Adrenal gland (tissue), 12 donors: Measurements from ENCODE around the gene RPLP2. TPM values are rescaled to one million over a fixed set of nuclear protein-coding genes. Genes with fewer than 3 reads are reported as not detected.

Source experiments
- DNase-seq, 7 donors: peaks; one replicate each; pipeline ENCODE4 v3.0.0-alpha.2; 2019 to 2020
- H3K27ac ChIP-seq, 5 donors: fragments of 200-600 bp; sonication (generic) in 4 of 5; 1 replicate in 3 of 5; 2 replicates in 2 of 5; pipeline versions ENCODE4 v1.5.1 to v1.8.0; 2016 to 2020; ENCODE audit warnings: mild to moderate bottlenecking in 1 of 5
- H3K27me3 ChIP-seq: fragments of 200-600 bp; 2 replicates; pipeline ENCODE4 v1.8.0; 2021
- H3K36me3 ChIP-seq, 2 donors: fragments of 200-600 bp; replicated peaks in 1 of 2; 1 replicate in 1 of 2; 2 replicates in 1 of 2; pipeline versions ENCODE4 v1.5.1 to v1.8.0; 2018 to 2022
- H3K4me1 ChIP-seq, 2 donors: fragments of 200-600 bp; replicated peaks in 1 of 2; 1 replicate in 1 of 2; 2 replicates in 1 of 2; pipeline versions ENCODE4 v1.5.1 to v1.8.0; 2018 to 2021
- H3K4me3 ChIP-seq, 4 donors: fragments of 200-600 bp; sonication (generic) in 3 of 4; one replicate each; pipeline ENCODE4 v1.5.1; 2016 to 2018
- H3K9me3 ChIP-seq, 3 donors: fragments of 200-600 bp; sonication (generic) in 1 of 3; replicated peaks in 1 of 3; 1 replicate in 2 of 3; 2 replicates in 1 of 3; pipeline versions ENCODE4 v1.5.1 to v1.8.0; 2016 to 2021
- CTCF ChIP-seq, 6 experiments: fragments of 450-650 bp in 4 of 6; fragments of 200-600 bp in 2 of 6; sonication (generic) in 1 of 6; IDR thresholded peaks; 1 replicate in 5 of 6; 2 replicates in 1 of 6; pipeline versions ENCODE4 v1.5.1 to v1.8.0; 2016 to 2021; ENCODE audit warnings: antibody characterized with exemption in 6 of 6, mild to moderate bottlenecking in 2 of 6, moderate library complexity in 1 of 6
- POLR2A ChIP-seq, 2 donors: fragments of 450-650 bp; IDR thresholded peaks; one replicate each; pipeline ENCODE4 v1.6.1; 2017; ENCODE audit warnings: antibody characterized with exemption in 2 of 2, mild to moderate bottlenecking in 2 of 2, moderate library complexity in 1 of 2
- WGBS, 4 donors: extraction: QIAGEN DNeasy Blood & Tissue Kit in 2 of 4; methylation state at CpG; one replicate each; pipeline versions ENCODE4 v1.1.5 to v1.1.7; 2013 to 2017; 5-methylcytosine and 5-hydroxymethylcytosine counted together
- intact Hi-C, 2 donors: fragments of 100-400 bp; cut with DNase I; formaldehyde crosslinking; loops; one replicate each; pipeline versions ENCODE4 v1.14.1 to v1.15.0; 2022 to 2023
- polyA plus RNA-seq, 3 donors: library from polyadenylated mRNA; stranded (reverse); fragments of 200-250 nt in 2 of 3; fragments of 350-450 nt in 1 of 3; fragmentation: Illumina TruSeq in 1 of 3; extraction: RNeasy Lipid Tissue Mini Kit (QIAGEN cat#74804) in 1 of 3; gene quantifications; one replicate each; pipeline ENCODE4 v1.2.3, GENCODE V29; 2013 to 2014
- total RNA-seq, 9 donors: library from RNA; depleted of rRNA in 4 of 9; stranded (reverse); fragments of >200 nt in 4 of 9; fragments of 120-200 nt in 1 of 9; fragmentation: NEBNext Ultra II Directional in 1 of 9; extraction: Animal tissue kit (Norgen Biotek cat#: 25700) in 1 of 9; gene quantifications; one replicate each; pipeline versions ENCODE4 v1.1.0 to v1.2.4, GENCODE V29; 2013 to 2023
- donor health status: healthy with polysubstance abuse.
- donor health status: Bipolar disorder and iron deficiency.
- donor health status: DM: yes; HTN: yes; CAD: no.
- donor health status: DM: no; HTN: no; CAD: no.
- donor health status: DM: no; HTN: no; CAD: no.
- donor health status: DM: yes; HTN: yes; CAD: no.

RPLP2 gene
- total and polyA plus RNA-seq, 12 donors, result 190 to 2,473 (median 1,248) TPM

DNA sequence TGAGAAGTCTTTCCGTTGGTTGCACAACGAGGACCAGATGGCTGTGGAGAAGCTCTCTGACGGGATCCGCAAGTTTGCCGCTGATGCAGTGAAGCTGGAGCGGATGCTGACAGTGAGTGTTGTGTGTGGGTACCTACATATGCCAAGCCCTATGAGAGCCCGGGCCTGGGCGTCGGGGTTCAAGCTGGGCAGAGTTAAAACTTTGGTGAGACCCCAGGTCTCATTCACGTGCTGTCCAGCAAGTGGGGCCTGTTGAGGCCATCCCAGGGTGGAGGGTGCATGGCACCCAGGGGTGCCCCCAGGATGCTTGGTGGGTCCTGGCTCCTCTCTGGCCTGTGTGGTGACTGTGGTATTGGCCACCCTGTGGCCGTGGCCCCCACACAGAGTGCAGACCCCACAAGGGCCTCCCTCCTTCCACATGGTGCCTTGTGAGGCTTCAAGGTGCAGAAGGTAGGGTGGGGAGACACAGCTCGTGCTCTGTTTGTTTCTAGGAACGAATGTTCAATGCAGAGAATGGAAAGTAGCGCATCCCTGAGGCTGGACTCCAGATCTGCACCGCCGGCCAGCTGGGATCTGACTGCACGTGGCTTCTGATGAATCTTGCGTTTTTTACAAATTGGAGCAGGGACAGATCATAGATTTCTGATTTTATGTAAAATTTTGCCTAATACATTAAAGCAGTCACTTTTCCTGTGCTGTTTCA lies 45.3 kb upstream of the RPLP2 start:
- Histone ChIP-seq H3K27ac (no peak overlapping the region), H3K4me1 (no peaks in the 10 kb centered on the region), H3K36me3 (peaks cover 0 to 72% of the 10 kb centered on the region in 2 donors), H3K4me3 (no peak overlapping the region), H3K9me3 (no peaks in the 10 kb centered on the region), H3K27me3 (no peaks in the 10 kb centered on the region)
- no peak for DNase-seq
- TF ChIP-seq CTCF (IDR thresholded peaks at IDR 0.05) (no peak), POLR2A (IDR thresholded peaks at IDR 0.05) (no peak)
- WGBS, 4 donors, result 85 to 88% (median 86%) methylated on average over 17 to 18 of the region's 18 CpGs
- intact Hi-C loops, result no loop called here

DNA sequence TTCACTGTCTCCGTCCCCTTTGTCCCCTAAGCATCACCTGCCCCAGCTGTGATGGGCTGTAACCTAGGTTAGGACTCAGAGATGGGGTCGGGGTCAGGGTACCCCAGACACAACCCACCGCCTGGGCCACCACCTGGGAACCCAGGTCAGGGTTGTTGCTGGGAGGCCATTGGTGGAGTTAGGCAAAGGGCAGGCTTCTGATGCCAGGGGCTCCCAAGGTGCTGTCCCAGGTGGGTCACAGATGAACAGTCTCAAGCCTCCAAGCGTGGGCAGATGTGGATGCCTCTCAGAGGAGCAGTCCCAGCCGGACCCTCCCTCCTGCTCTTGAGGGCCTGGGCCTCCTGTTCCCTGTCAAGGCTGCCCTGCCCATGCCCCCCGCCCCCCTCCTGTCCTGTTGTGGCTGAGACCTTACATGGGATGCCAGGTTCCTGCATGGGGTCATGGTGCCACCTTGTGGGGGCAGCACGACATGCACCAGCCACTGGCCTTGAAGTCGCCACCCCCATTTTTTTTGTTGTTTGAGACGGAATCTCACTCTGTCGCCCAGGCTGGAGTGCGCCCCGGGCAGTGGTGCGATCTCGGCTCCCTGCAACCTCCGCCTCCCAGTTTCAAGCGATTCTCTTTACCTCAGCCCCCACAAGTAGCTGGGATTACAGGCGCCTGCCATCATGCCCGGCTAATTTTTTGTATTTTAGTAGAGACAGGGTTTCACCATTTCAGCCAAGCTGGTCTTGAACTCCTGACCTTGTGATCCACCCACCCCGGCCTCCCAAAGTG lies 44.6 kb upstream of the RPLP2 start:
- Histone ChIP-seq H3K27me3 (no peaks in the 10 kb centered on the region), H3K27ac (peak overlapping the region in 1 of 5 donors; percentile 20), H3K4me3 (no peak overlapping the region), H3K9me3 (no peaks in the 10 kb centered on the region), H3K36me3 (peaks cover 0 to 70% of the 10 kb centered on the region in 2 donors), H3K4me1 (no peaks in the 10 kb centered on the region)
- intact Hi-C loops, result no loop called here
- TF ChIP-seq CTCF (IDR thresholded peaks at IDR 0.05), result peak; percentile 17 to 75 (median 58)
- TF ChIP-seq POLR2A (IDR thresholded peaks at IDR 0.05), result no peak
- WGBS, 4 donors, result 60 to 69% (median 64%) methylated on average over 16 to 19 of the region's 19 CpGs
- peak; percentile 53 to 80 (median 75) for DNase-seq

DNA sequence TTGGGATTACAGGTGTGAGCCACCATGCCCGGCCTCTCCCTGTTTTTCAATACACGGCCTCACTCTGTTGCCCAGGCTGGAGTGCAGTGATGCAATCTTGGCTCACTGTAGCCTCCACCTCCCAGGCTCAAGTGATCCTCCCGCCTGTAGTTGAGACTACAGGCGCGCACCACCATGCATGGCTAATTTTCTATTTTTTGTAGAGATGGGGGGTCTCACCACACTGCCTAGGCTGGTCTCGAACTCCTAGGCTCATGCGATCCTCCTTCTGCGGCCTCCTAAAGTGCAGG lies 44.0 kb upstream of the RPLP2 start:
- peak in 2 of 7 donors; percentile 23 to 25 for DNase-seq
- Histone ChIP-seq H3K4me1 (no peaks in the 10 kb centered on the region), H3K36me3 (peaks cover 0 to 70% of the 10 kb centered on the region in 2 donors), H3K27ac (no peak overlapping the region), H3K9me3 (no peaks in the 10 kb centered on the region), H3K4me3 (no peak overlapping the region), H3K27me3 (no peaks in the 10 kb centered on the region)
- intact Hi-C loops, result no loop called here
- TF ChIP-seq CTCF (IDR thresholded peaks at IDR 0.05) (no peak), POLR2A (IDR thresholded peaks at IDR 0.05) (no peak)
- WGBS, 4 donors, result 73 to 96% (median 91%) methylated on average over 2 to 8 of the region's 8 CpGs

DNA sequence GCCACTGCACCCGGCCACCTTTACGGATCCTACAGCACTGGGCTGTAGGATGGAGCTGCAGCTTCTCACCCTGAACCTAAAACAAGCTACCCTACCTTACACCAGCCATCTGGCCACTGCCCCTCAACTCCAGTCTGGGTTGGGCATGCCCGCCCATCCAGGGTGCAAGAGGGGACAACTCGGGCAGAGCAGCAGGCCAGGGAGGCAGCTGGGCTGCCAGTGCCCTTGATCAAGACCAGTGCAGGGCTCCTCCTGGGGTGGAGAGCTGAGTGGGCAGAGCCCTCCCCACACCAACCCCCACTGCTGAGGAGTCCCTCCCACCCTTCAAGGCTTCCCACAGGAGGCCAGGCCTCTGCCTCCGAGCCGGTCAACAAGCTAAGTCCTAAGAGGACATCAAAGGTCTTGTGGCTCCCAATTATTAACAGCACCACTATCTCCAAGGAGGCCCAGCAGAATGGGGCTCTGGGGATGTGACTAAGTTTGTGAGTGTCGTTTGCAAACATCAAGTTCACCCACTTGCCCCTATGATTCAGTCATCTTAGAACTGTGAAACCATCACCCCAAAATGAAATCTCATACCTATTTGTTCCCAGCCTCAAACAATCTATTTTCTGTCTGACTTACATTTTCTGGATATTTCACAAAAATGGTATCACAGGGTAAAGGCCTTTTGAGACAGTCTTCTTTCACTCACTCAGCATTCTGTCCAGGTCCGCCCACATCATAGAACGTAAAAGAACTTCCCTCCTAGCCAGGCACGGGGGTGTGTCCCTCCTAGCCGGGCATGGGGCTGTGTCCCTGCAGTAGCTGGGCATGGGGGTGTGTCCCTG lies 43.4 kb upstream of the RPLP2 start:
- no peak for DNase-seq
- TF ChIP-seq CTCF (IDR thresholded peaks at IDR 0.05), result no peak
- no peak for TF ChIP-seq POLR2A (IDR thresholded peaks at IDR 0.05)
- no peaks in the 10 kb centered on the region for H3K9me3 ChIP-seq
- H3K4me3 ChIP-seq, result no peak overlapping the region
- H3K4me1 ChIP-seq, result no peaks in the 10 kb centered on the region
- peaks cover 0 to 69% of the 10 kb centered on the region in 2 donors for H3K36me3 ChIP-seq
- intact Hi-C loops, result no loop called here
- no peaks in the 10 kb centered on the region for H3K27me3 ChIP-seq
- 54 to 71% (median 65%) methylated on average over 7 to 11 of the region's 11 CpGs for WGBS, 4 donors
- H3K27ac ChIP-seq, result no peak overlapping the region
